Measurements from ENCODE around the gene TCF7L1. TPM values are rescaled to one million over a fixed set of nuclear protein-coding genes. Genes with fewer than 3 reads are reported as not detected.

Gene TCF7L1
- total and polyA plus RNA-seq, 2 donors (not counting 3 experiments of a cell fraction or from before 2014, with no cell fraction given), result 9.6 to 17.4 TPM

DNA sequence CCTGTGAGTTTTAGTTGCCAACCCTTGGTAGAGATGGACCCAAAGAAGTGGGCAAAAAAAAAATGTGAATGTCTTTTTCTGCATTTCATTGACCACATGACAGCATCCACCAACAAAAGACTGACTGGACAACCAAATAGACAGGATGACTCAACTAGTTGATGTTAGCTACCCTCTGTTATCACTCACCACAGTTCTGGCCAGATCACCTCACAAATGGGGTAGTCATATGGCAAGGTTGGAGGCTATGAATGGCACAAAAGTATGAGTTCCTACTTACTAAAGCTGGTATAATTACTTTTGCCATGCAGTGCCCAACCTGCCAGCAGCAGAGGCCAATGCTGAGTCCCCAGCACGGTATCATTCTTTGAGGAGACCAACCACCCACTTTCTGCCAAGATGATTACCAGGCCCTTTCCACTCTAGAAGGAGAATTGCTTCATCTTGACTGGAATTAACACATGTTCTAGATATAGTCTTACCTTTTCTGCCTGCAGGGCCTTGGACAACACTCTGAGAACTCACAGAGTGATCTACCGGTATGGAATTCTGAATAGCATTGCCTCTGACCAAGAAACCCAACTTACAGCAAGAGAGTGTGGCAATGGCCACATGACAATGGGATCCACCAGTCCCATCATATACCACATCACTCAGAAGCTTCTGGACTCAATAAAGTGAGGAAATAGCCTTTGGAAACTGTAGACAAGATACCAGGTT, 20.1 kb upstream of the TCF7L1 start:
- Histone ChIP-seq H3K4me1 (ENCODE audit: control insufficient read depth, extremely low read depth, insufficient read depth, low read length) (no peaks in the 10 kb centered on the region), H3K36me3 (ENCODE audit: control insufficient read depth in 2 of 2, extremely low read depth in 1 of 2, insufficient read depth in 2 of 2, low read length in 2 of 2) (no peaks in the 10 kb centered on the region), H3K27ac (ENCODE audit: insufficient read depth, low read depth, low read length) (no peak overlapping the region), H3K27me3 (ENCODE audit: control insufficient read depth in 2 of 2, insufficient read depth in 2 of 2, low read length in 2 of 2) (peaks cover 10 to 22% of the 10 kb centered on the region in 2 experiments), H3K4me2 (ENCODE audit: insufficient read depth, low read length) (no peak overlapping the region), H3K9ac (replicated peaks; ENCODE audit: extremely low read depth, insufficient read depth, low read length) (no peak overlapping the region), H3K79me2 (ENCODE audit: control insufficient read depth, insufficient read depth, low read length) (no peaks in the 10 kb centered on the region), H2AFZ (ENCODE audit: low read depth, low read length) (no peak overlapping the region), H3K9me3 (replicated peaks; ENCODE audit: control insufficient read depth, insufficient read depth, low read length) (no peaks in the 10 kb centered on the region), H4K20me1 (replicated peaks; ENCODE audit: control insufficient read depth, extremely low read depth, insufficient read depth, low read length) (no peaks in the 10 kb centered on the region), H3K4me3 (replicated peaks in 1 of 3; ENCODE audit: insufficient read depth in 1 of 3, low read depth in 1 of 3, low read length in 3 of 3) (no peak overlapping the region), H3K9me1 (replicated peaks; ENCODE audit: control insufficient read depth, extremely low read depth, insufficient read depth, low read length) (no peaks in the 10 kb centered on the region)
- no peak for FAIRE-seq
- BruUV-seq (replicated peaks), result no TSS peak
- no peak for DNase-seq (ENCODE audit: low read depth, low spot score)
- CTCF ChIA-PET, result interaction anchor here (1.5 to 2.2 kb wide), 2 partner anchors 12 to 187 kb away, joined by 4 to 8 read pairs; no protein-coding TSS in a partner anchor
- dilution Hi-C loops (cut with MboI; ENCODE audit: extremely low pct_ligation_motif_present, low sequenced_read_pairs) (no loop called here), intact Hi-C loops (cut with micrococcal nuclease) (no loop called here)
- TF ChIP-seq, protein P1, sequence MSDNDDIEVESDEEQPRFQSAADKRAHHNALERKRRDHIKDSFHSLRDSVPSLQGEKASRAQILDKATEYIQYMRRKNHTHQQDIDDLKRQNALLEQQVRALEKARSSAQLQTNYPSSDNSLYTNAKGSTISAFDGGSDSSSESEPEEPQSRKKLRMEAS (IDR thresholded peaks at IDR 0.05; ENCODE audit: insufficient read depth, insufficient read length), result no peak
- TF ChIP-seq, protein P2, sequence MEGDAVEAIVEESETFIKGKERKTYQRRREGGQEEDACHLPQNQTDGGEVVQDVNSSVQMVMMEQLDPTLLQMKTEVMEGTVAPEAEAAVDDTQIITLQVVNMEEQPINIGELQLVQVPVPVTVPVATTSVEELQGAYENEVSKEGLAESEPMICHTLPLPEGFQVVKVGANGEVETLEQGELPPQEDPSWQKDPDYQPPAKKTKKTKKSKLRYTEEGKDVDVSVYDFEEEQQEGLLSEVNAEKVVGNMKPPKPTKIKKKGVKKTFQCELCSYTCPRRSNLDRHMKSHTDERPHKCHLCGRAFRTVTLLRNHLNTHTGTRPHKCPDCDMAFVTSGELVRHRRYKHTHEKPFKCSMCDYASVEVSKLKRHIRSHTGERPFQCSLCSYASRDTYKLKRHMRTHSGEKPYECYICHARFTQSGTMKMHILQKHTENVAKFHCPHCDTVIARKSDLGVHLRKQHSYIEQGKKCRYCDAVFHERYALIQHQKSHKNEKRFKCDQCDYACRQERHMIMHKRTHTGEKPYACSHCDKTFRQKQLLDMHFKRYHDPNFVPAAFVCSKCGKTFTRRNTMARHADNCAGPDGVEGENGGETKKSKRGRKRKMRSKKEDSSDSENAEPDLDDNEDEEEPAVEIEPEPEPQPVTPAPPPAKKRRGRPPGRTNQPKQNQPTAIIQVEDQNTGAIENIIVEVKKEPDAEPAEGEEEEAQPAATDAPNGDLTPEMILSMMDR (IDR thresholded peaks at IDR 0.05; ENCODE audit: extremely low read depth in 1 of 2, insufficient read depth in 1 of 2, low read depth in 1 of 2, low read length in 2 of 2), result no peak
- TF ChIP-seq EZH2 (IDR thresholded peaks at IDR 0.05; ENCODE audit: borderline replicate concordance, low read depth, low read length, severe bottlenecking) (no peak), GATA2 (IDR thresholded peaks at IDR 0.05; ENCODE audit: insufficient read depth, insufficient read length, low read depth, low read length) (no peak), POLR2AphosphoS5 (IDR thresholded peaks at IDR 0.05; ENCODE audit: insufficient read depth, low read depth, low read length) (no peak), FOS (IDR thresholded peaks at IDR 0.05; ENCODE audit: borderline replicate concordance, insufficient read depth, low read length) (no peak), MYC (IDR thresholded peaks at IDR 0.05; ENCODE audit: low read depth, low read length) (no peak), POLR2A (IDR thresholded peaks at IDR 0.05; ENCODE audit: low read depth, low read length) (no peak), JUN (IDR thresholded peaks at IDR 0.05; ENCODE audit: borderline replicate concordance, insufficient read depth, insufficient read length, low read depth) (no peak)
- POLR2A ChIA-PET, result no interaction called here

Measured in endothelial cell of umbilical vein (primary cell).